Sigmoid colon (tissue), 4 donors: Measurements from ENCODE around the gene PLXNA4.

Experiments
- EP300 ChIP-seq, 4 donors: sonication (generic); formaldehyde crosslinking; IDR thresholded peaks; one replicate each; pipeline ENCODE4 v1.6.1; 2017; ENCODE audit warnings: antibody characterized with exemption in 4 of 4
- POLR2A ChIP-seq, 2 donors: fragments of 450-650 bp; IDR thresholded peaks; one replicate each; pipeline ENCODE4 v1.6.1; 2016; ENCODE audit warnings: antibody characterized with exemption in 2 of 2, mild to moderate bottlenecking in 2 of 2, moderate library complexity in 2 of 2
- TF ChIP-seq, protein P1 (sequence below), 4 experiments: fragments of 450-650 bp in 3 of 4; fragments of 200-600 bp in 1 of 4; IDR thresholded peaks; one replicate each; pipeline ENCODE4 v1.5.1; 2016 to 2019; ENCODE audit warnings: antibody characterized with exemption in 4 of 4, mild to moderate bottlenecking in 3 of 4, moderate library complexity in 2 of 4

DNA sequence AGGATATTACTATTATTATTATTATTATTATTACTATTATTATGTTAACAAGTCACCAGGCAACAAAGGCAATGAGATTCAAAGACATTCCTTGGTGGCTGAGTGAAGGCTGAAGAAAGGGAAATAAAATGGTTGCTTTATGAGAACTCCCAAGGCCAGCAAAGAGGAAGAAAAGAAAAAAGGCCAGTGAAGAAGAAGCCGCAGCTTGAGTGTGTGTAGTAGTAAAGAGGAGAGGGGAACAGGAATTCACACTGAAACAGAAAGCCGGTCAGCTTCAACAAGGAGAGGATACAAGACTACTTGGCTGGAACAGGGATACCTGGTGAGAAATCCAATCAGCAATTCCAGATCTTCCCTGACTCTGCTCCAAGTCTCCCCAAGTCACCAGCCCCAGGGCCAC is 42.4 kb downstream of the PLXNA4 start:
- TF ChIP-seq POLR2A (IDR thresholded peaks at IDR 0.05): no peak
- TF ChIP-seq, protein P1, sequence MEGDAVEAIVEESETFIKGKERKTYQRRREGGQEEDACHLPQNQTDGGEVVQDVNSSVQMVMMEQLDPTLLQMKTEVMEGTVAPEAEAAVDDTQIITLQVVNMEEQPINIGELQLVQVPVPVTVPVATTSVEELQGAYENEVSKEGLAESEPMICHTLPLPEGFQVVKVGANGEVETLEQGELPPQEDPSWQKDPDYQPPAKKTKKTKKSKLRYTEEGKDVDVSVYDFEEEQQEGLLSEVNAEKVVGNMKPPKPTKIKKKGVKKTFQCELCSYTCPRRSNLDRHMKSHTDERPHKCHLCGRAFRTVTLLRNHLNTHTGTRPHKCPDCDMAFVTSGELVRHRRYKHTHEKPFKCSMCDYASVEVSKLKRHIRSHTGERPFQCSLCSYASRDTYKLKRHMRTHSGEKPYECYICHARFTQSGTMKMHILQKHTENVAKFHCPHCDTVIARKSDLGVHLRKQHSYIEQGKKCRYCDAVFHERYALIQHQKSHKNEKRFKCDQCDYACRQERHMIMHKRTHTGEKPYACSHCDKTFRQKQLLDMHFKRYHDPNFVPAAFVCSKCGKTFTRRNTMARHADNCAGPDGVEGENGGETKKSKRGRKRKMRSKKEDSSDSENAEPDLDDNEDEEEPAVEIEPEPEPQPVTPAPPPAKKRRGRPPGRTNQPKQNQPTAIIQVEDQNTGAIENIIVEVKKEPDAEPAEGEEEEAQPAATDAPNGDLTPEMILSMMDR (IDR thresholded peaks at IDR 0.05): no peak
- TF ChIP-seq EP300 (IDR thresholded peaks at IDR 0.05): no peak
